ENCODE results near the gene COPS7A. TPM values are rescaled to one million over a fixed set of nuclear protein-coding genes. Genes with fewer than 3 reads are reported as not detected.

Gene COPS7A
- total and polyA plus RNA-seq, 9 of the 15 experiments (the other 6 are each of a cell fraction or from before 2014, with no cell fraction given), result 12.7 to 36.0 (median 24.3) TPM

GRCh38 chr12:6723607-6724408 lies at the start of gene COPS7A (continued):
- TF ChIP-seq, protein P1, sequence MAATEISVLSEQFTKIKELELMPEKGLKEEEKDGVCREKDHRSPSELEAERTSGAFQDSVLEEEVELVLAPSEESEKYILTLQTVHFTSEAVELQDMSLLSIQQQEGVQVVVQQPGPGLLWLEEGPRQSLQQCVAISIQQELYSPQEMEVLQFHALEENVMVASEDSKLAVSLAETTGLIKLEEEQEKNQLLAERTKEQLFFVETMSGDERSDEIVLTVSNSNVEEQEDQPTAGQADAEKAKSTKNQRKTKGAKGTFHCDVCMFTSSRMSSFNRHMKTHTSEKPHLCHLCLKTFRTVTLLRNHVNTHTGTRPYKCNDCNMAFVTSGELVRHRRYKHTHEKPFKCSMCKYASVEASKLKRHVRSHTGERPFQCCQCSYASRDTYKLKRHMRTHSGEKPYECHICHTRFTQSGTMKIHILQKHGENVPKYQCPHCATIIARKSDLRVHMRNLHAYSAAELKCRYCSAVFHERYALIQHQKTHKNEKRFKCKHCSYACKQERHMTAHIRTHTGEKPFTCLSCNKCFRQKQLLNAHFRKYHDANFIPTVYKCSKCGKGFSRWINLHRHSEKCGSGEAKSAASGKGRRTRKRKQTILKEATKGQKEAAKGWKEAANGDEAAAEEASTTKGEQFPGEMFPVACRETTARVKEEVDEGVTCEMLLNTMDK (IDR thresholded peaks at IDR 0.05; ENCODE audit: borderline replicate concordance, insufficient read depth, low read depth, low read length, poor library complexity, severe bottlenecking), result peak; percentile 92
- TF ChIP-seq RREB1 (CRISPR knock-in tag; IDR thresholded peaks at IDR 0.05) (no peak), RCOR1 (IDR thresholded peaks at IDR 0.05; ENCODE audit: borderline replicate concordance in 1 of 2, low read depth in 2 of 2, low read length in 2 of 2) (peak in 1 of 2 experiments; percentile 58; a peak in 1 of 4 replicates), ATF7 (IDR thresholded peaks at IDR 0.05) (peak; percentile 91), ETV5 (CRISPR knock-in tag; IDR thresholded peaks at IDR 0.05; ENCODE audit: low read depth) (peak; percentile 99), ZNF133 (CRISPR knock-in tag; IDR thresholded peaks at IDR 0.05) (no peak), KDM2B (CRISPR knock-in tag; IDR thresholded peaks at IDR 0.05) (no peak)
- TF ChIP-seq, protein P2, sequence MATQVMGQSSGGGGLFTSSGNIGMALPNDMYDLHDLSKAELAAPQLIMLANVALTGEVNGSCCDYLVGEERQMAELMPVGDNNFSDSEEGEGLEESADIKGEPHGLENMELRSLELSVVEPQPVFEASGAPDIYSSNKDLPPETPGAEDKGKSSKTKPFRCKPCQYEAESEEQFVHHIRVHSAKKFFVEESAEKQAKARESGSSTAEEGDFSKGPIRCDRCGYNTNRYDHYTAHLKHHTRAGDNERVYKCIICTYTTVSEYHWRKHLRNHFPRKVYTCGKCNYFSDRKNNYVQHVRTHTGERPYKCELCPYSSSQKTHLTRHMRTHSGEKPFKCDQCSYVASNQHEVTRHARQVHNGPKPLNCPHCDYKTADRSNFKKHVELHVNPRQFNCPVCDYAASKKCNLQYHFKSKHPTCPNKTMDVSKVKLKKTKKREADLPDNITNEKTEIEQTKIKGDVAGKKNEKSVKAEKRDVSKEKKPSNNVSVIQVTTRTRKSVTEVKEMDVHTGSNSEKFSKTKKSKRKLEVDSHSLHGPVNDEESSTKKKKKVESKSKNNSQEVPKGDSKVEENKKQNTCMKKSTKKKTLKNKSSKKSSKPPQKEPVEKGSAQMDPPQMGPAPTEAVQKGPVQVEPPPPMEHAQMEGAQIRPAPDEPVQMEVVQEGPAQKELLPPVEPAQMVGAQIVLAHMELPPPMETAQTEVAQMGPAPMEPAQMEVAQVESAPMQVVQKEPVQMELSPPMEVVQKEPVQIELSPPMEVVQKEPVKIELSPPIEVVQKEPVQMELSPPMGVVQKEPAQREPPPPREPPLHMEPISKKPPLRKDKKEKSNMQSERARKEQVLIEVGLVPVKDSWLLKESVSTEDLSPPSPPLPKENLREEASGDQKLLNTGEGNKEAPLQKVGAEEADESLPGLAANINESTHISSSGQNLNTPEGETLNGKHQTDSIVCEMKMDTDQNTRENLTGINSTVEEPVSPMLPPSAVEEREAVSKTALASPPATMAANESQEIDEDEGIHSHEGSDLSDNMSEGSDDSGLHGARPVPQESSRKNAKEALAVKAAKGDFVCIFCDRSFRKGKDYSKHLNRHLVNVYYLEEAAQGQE (IDR thresholded peaks at IDR 0.05; ENCODE audit: borderline replicate concordance), result peak; percentile 71
- TF ChIP-seq, protein P2 (CRISPR knock-in tag; IDR thresholded peaks at IDR 0.05; ENCODE audit: low read depth), result no peak

Measured in K562 (cell line).